A673 (cell line): Measurements from ENCODE around the gene GLIS2. TPM values are rescaled to one million over a fixed set of nuclear protein-coding genes. Genes with fewer than 3 reads are reported as not detected.

ENCODE experiments used
- BruUV-seq: library from RNA; stranded (reverse); fragments of 400-500 nt; replicated peaks from 2 replicates; lab custom pipeline; 2021; lab: Mats Ljungman, UMichigan
- CTCF ChIA-PET: fragments of 300-600 bp; sonication (Branson Sonifier 250); formaldehyde crosslinking; loops from one replicate; lab custom pipeline; 2022; ENCODE audit warnings: antibody characterized with exemption; lab: Charles Lee
- POLR2A ChIA-PET: fragments of 300-600 bp; sonication (Branson Sonifier 250); formaldehyde crosslinking; loops from one replicate; lab custom pipeline; 2022; ENCODE audit warnings: antibody characterized with exemption; ENCODE audit not compliant: low non-redundant PET; lab: Charles Lee
- DNase-seq: peaks from one replicate; pipeline ENCODE4 v3.0.0-alpha.2; 2015; ENCODE audit warnings: low spot score
- H3K27ac ChIP-seq: fragments of 200-600 bp; sonication (generic); 2 replicates; pipeline ENCODE4 v1.5.1; 2016; ENCODE audit warnings: mixed run types, low read depth, mild to moderate bottlenecking, mixed read lengths, antibody characterized with exemption, low read length; ENCODE audit not compliant: poor library complexity, severe bottlenecking
- H3K27me3 ChIP-seq: fragments of 200-600 bp; sonication (generic); replicated peaks from 2 replicates; pipeline ENCODE4 v1.6.1; 2017; ENCODE audit warnings: mixed run types, low read depth, mild to moderate bottlenecking, mixed read lengths, antibody characterized with exemption, low read length; ENCODE audit not compliant: insufficient read depth, poor library complexity
- H3K36me3 ChIP-seq: fragments of 200-600 bp; sonication (generic); 2 replicates; pipeline ENCODE4 v1.6.1; 2016; ENCODE audit warnings: mixed run types, mild to moderate bottlenecking, mixed read lengths, antibody characterized with exemption, low read length; ENCODE audit not compliant: insufficient read depth, poor library complexity, severe bottlenecking
- H3K4me1 ChIP-seq: fragments of 200-600 bp; sonication (generic); 2 replicates; pipeline ENCODE4 v1.6.1; 2017; ENCODE audit warnings: mixed run types, mild to moderate bottlenecking, mixed read lengths, antibody characterized with exemption, low read length; ENCODE audit not compliant: insufficient read depth, poor library complexity, severe bottlenecking
- H3K4me3 ChIP-seq: fragments of 200-600 bp; sonication (generic); 2 replicates; pipeline ENCODE4 v1.5.1; 2016; ENCODE audit warnings: low read depth, mixed run types, mild to moderate bottlenecking, mixed read lengths, low read length; ENCODE audit not compliant: poor library complexity, severe bottlenecking
- H3K9me3 ChIP-seq: fragments of 200-600 bp; sonication (generic); 2 replicates; pipeline ENCODE4 v1.6.1; 2016; ENCODE audit warnings: mixed run types, low read depth, mild to moderate bottlenecking, mixed read lengths, antibody characterized with exemption, low read length; ENCODE audit not compliant: poor library complexity, severe bottlenecking
- EZH2 ChIP-seq: fragments of 200-600 bp; sonication (generic); IDR thresholded peaks from 2 replicates; pipeline ENCODE4 v1.6.1; 2017; ENCODE audit warnings: borderline replicate concordance, low read depth, mild to moderate bottlenecking, mixed read lengths, antibody characterized with exemption, low read length; ENCODE audit not compliant: poor library complexity, severe bottlenecking
- intact Hi-C: fragments of 100-400 bp; cut with micrococcal nuclease; formaldehyde crosslinking; loops from one replicate; pipeline ENCODE4 v1.10.0; 2022; ENCODE audit not compliant: unreplicated experiment
- total RNA-seq: library from RNA; stranded (reverse); gene quantifications from 2 replicates; pipeline ENCODE4 v1.2.3, GENCODE V29; 2021
- TF ChIP-seq, protein P1 (sequence below): fragments of 300-800, 200-600 bp; sonication (generic); conservative IDR thresholded peaks from 2 replicates; pipeline ENCODE4 v1.5.1; 2017; ENCODE audit warnings: low read depth, mild to moderate bottlenecking, antibody characterized with exemption, low read length, moderate library complexity, mixed read lengths

GLIS2 gene
- total RNA-seq, 1 experiment from 2014 or later, result 10.6 TPM

DNA sequence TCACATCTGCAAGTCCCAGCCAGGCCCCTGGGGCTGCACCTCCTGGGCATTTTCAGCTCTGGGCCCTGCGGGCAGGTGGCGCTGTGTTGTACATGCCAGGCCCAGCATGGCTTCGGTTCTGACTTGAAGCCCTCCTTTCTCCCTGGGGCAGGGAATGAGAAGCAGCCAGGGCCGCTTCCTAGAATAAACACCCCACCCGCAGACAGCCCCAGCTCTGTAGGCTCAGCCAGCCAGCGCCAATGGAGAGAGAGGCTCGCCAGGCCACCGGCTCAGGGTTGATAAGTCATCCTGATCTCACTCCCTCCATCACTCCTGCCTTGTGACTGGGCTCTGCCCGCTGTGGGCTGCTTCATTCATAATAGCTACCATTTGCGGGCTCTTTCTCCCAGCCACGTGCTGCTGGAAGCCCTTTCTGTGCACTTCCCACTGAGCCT is 6.0 kb upstream of the GLIS2 start:
- Histone ChIP-seq H3K27ac (no peak overlapping the region), H3K4me3 (no peak overlapping the region)
- DNase-seq, result peak; percentile 48

DNA sequence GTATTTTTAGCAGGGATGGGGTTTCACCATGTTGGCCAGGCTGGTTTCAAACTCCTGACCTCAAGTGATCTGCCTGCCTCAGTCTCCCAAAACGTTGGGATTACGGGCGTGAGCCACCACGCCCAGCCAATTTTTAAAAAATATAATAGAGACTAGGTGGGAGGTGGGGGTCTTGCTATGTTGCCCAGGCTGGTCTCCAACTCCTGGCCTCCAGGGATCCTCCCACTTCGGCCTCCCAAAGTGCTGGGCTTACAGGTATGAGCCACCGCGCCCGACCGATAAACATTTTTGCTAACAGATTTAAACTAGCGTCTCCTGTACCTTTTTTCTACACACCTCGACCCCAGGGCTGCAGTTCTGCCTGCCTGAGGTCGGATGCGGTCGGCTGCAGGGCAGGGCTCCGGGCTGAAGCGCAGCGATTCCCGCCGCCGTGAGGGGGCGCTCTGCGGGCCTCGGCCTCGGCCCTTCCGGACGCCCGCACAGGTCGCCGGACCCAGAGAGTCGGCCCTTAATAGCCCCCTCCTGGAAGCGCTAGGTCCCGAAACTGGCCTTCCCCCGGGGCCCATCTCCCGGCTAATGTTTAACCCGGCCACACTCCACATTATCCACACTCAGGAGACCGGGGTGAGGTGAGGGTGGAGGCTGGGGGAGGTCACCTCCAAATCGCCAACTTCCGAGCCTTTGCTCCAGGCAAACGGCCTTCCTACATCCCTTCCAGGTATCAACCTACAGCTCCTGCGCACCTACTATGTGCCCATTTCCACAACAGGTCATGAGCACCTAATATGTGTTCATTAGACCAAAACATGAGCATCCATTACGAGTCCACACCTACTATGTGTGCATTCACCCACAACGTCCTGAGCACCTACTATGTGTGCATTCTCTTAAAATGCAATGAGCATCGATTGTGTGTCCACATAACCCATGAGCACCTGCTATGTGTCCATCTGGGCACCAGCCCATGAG is 2.0 kb upstream of the GLIS2 start:
- H3K4me1 ChIP-seq, result peaks cover 23% of the 10 kb centered on the region
- ChIA-PET CTCF (interaction anchor here (0.7 kb wide), 1 partner anchor 9 kb away, joined by 5 read pairs; no protein-coding TSS in a partner anchor), POLR2A (no interaction called here)
- TF ChIP-seq EZH2, result no peak
- TF ChIP-seq, protein P1, sequence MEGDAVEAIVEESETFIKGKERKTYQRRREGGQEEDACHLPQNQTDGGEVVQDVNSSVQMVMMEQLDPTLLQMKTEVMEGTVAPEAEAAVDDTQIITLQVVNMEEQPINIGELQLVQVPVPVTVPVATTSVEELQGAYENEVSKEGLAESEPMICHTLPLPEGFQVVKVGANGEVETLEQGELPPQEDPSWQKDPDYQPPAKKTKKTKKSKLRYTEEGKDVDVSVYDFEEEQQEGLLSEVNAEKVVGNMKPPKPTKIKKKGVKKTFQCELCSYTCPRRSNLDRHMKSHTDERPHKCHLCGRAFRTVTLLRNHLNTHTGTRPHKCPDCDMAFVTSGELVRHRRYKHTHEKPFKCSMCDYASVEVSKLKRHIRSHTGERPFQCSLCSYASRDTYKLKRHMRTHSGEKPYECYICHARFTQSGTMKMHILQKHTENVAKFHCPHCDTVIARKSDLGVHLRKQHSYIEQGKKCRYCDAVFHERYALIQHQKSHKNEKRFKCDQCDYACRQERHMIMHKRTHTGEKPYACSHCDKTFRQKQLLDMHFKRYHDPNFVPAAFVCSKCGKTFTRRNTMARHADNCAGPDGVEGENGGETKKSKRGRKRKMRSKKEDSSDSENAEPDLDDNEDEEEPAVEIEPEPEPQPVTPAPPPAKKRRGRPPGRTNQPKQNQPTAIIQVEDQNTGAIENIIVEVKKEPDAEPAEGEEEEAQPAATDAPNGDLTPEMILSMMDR, result peak; percentile 57
- DNase-seq, result no peak
- no peaks in the 10 kb centered on the region for H3K27me3 ChIP-seq
- no TSS peak for BruUV-seq
- intact Hi-C loops, result no loop called here
- no peaks in the 10 kb centered on the region for H3K9me3 ChIP-seq
- H3K4me3 ChIP-seq, result no peak overlapping the region
- no peak overlapping the region for H3K27ac ChIP-seq
- no peaks in the 10 kb centered on the region for H3K36me3 ChIP-seq

More for the DNA sequence above, 6.0 kb upstream of the GLIS2 start:
- peaks cover 8% of the 10 kb centered on the region for H3K4me1 ChIP-seq
- no peak for TF ChIP-seq EZH2
- TF ChIP-seq, protein P1, result peak; percentile 58
- ChIA-PET POLR2A (no interaction called here), CTCF (no interaction called here)
- intact Hi-C loops, result no loop called here
- BruUV-seq, result no TSS peak
- H3K36me3 ChIP-seq, result no peaks in the 10 kb centered on the region
- no peaks in the 10 kb centered on the region for H3K9me3 ChIP-seq
- no peaks in the 10 kb centered on the region for H3K27me3 ChIP-seq

DNA sequence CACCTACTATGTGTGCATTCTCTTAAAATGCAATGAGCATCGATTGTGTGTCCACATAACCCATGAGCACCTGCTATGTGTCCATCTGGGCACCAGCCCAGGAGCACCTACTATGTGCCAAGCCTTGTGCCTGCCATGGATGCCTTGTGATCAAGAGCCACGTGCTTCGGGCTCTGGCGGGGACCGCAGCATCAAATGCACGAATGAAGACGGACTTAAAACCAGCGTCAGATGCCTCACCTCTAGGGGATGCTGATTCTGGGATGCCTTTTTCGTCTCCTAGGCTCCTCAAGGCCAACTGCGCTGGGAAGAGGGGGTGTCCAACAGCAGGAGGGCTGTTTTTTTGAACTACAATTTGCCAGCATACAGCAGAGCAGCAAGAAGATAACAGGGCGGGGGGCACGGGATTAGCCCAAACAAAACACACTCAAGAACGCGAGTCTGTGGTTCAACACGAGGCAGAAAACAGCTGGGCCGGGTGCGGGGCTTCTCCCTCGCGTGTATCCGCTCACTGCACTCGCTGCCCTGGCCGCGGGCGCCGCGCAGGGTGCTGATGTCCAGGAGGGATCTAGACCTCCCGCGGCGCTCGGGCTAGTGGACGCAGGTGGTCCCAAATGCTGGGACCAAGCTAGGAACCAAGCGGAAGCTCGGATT is 1.2 kb upstream of the GLIS2 start:
- no peaks in the 10 kb centered on the region for H3K36me3 ChIP-seq
- intact Hi-C loops, result no loop called here
- no peaks in the 10 kb centered on the region for H3K27me3 ChIP-seq
- CTCF ChIA-PET, result no interaction called here
- BruUV-seq, result no TSS peak
- peak; percentile 70 for DNase-seq
- TF ChIP-seq, protein P1, result 0 out of 2 replicates have a peak, but pooled peaks have one; percentile 14
- no peak for TF ChIP-seq EZH2
- POLR2A ChIA-PET, result no interaction called here
- H3K4me3 ChIP-seq, result peak overlapping the region; percentile 85
- no peaks in the 10 kb centered on the region for H3K9me3 ChIP-seq
- peaks cover 27% of the 10 kb centered on the region for H3K4me1 ChIP-seq
- H3K27ac ChIP-seq, result peak overlapping the region; percentile 82
